Upper lobe of left lung (tissue), 6 donors: ENCODE data around the gene NRXN3. TPM values are rescaled to one million over a fixed set of nuclear protein-coding genes. Genes with fewer than 3 reads are reported as not detected.
"Not testable (repeated sequence)": the region's sequence is repeated elsewhere in the genome, so short reads cannot be mapped to it uniquely, and the experiment has no call there.

Experiments used
- ATAC-seq, 2 donors: fragments of 200-7000 bp; cut with Tn5 transposase; one replicate each; pipeline ENCODE4 v1.9.1; 2022; ENCODE audit warnings: mild to moderate bottlenecking in 2 of 2, moderate library complexity in 2 of 2; ENCODE audit not compliant: low FRiP score in 2 of 2
- DNase-seq, 2 donors: peaks; one replicate each; pipeline ENCODE4 v3.0.0-alpha.2; 2019 to 2020
- H3K27ac ChIP-seq, 4 donors: fragments of 200-600 bp; sonication (generic); one replicate each; pipeline ENCODE4 v1.5.1; 2016 to 2019
- H3K27me3 ChIP-seq, 4 donors: fragments of 200-600 bp; sonication (generic); one replicate each; pipeline ENCODE4 v1.5.1; 2017 to 2019
- H3K36me3 ChIP-seq, 4 donors: fragments of 200-600 bp; sonication (generic); one replicate each; pipeline ENCODE4 v1.5.1; 2016 to 2019
- H3K4me1 ChIP-seq, 4 donors: fragments of 200-600 bp; sonication (generic); one replicate each; pipeline ENCODE4 v1.5.1; 2018 to 2019
- H3K4me3 ChIP-seq, 4 donors: fragments of 200-600 bp; sonication (generic); one replicate each; pipeline ENCODE4 v1.5.1; 2017 to 2019; ENCODE audit warnings: mild to moderate bottlenecking in 2 of 4, moderate library complexity in 1 of 4
- H3K9me3 ChIP-seq, 4 donors: fragments of 200-600 bp; sonication (generic); one replicate each; pipeline ENCODE4 v1.5.1; 2018 to 2019
- CTCF ChIP-seq, 6 experiments: fragments of 450-650 bp in 4 of 6; fragments of 200-600 bp in 2 of 6; sonication (generic) in 2 of 6; IDR thresholded peaks; one replicate each; pipeline ENCODE4 v1.5.1; 2016 to 2019; ENCODE audit warnings: antibody characterized with exemption in 6 of 6
- EP300 ChIP-seq, 4 donors: sonication (generic); formaldehyde crosslinking; IDR thresholded peaks; one replicate each; pipeline ENCODE4 v1.5.1; 2017; ENCODE audit warnings: antibody characterized with exemption in 4 of 4, control low read depth in 2 of 4
- POLR2A ChIP-seq, 4 donors: fragments of 450-650 bp; IDR thresholded peaks; one replicate each; pipeline ENCODE4 v1.5.1; 2016 to 2017; ENCODE audit warnings: antibody characterized with exemption in 4 of 4, mild to moderate bottlenecking in 2 of 4
- POLR2AphosphoS5 ChIP-seq, 2 donors: sonication (generic); formaldehyde crosslinking; IDR thresholded peaks; one replicate each; pipeline ENCODE4 v1.5.1; 2017; ENCODE audit warnings: antibody characterized with exemption in 2 of 2
- WGBS, 2 donors: methylation state at CpG; one replicate each; pipeline ENCODE4 v1.1.5; 2017 to 2018; 5-methylcytosine and 5-hydroxymethylcytosine counted together
- total RNA-seq, 6 donors: library from RNA; depleted of rRNA in 4 of 6; stranded (reverse); fragments of >200 nt in 4 of 6; gene quantifications; one replicate each; pipeline versions ENCODE4 v1.1.0 to v1.2.1, GENCODE V29; 2016 to 2021
- donor health status: DM: no; HTN: no; CAD: no; lungs with moderate emphysema.
- donor health status: DM: no; HTN: yes; CAD: no; lungs with severe emphysema.

Gene NRXN3
- total RNA-seq, 6 donors from 2014 or later: 4.4 to 14.9 (median 7.2) TPM

GRCh38 chr14:78425782-78426181 is 255.6 kb downstream of the NRXN3 start:
- Histone ChIP-seq H3K9me3 (no peaks in the 10 kb centered on the region), H3K4me1 (peaks cover 0 to 9% (median 0%) of the 10 kb centered on the region in 4 donors), H3K36me3 (no peaks in the 10 kb centered on the region), H3K27ac (peak overlapping the region in 3 of 4 donors; percentile 29 to 59 (median 52)), H3K4me3 (no peak overlapping the region), H3K27me3 (no peaks in the 10 kb centered on the region)
- TF ChIP-seq POLR2AphosphoS5 (IDR thresholded peaks at IDR 0.05) (no peak), EP300 (IDR thresholded peaks at IDR 0.05) (peak in 1 of 4 donors; percentile 54)
- DNase-seq (peak in 1 of 2 donors; percentile 54), ATAC-seq (peak in 1 of 2 donors; percentile 80)
- WGBS, 2 donors: 39 to 47% methylated on average over 4 of the region's 4 CpGs

DNA sequence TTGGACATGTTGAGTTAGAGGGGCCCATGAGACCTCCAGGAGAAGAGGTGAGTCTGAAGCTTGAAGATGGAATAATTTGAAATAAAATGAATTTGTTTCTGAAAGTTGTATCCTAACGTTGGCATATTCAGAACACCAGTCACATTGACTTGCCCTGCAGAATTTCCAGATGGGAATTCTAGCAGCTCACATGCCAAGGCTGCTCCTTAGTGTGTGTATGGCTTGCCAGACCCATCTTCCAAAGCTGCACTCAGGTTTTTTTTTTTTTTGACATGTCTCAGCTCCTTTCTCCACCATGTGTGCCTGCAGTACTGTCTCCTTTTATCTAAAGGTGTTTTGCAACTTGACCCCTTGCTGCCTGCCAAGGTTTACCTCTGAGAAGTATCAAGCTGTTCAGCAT is 261.9 kb downstream of the NRXN3 start:
- 57 to 73% methylated on average over 1 of the region's 1 CpG for whole genome bisulfite sequencing, 2 donors

GRCh38 chr14:78437448-78437847 is 267.3 kb downstream of the NRXN3 start:
- not testable (repeated sequence) for H3K27ac ChIP-seq, DNase-seq, H3K9me3 ChIP-seq, ATAC-seq, H3K4me3 ChIP-seq, H3K27me3 ChIP-seq, H3K4me1 ChIP-seq, H3K36me3 ChIP-seq
- WGBS, 2 donors: 63 to 64% methylated on average over 3 of the region's 3 CpGs

More for the DNA sequence above, 261.9 kb downstream of the NRXN3 start:
- Histone ChIP-seq H3K27ac (no peak overlapping the region), H3K4me3 (no peak overlapping the region), H3K4me1 (no peaks in the 10 kb centered on the region), H3K9me3 (no peaks in the 10 kb centered on the region), H3K27me3 (no peaks in the 10 kb centered on the region), H3K36me3 (no peaks in the 10 kb centered on the region)
- TF ChIP-seq POLR2AphosphoS5 (IDR thresholded peaks at IDR 0.05) (no peak), POLR2A (IDR thresholded peaks at IDR 0.05) (no peak), CTCF (IDR thresholded peaks at IDR 0.05) (no peak), EP300 (IDR thresholded peaks at IDR 0.05) (no peak)
- DNase-seq: no peak
- no peak for ATAC-seq

DNA sequence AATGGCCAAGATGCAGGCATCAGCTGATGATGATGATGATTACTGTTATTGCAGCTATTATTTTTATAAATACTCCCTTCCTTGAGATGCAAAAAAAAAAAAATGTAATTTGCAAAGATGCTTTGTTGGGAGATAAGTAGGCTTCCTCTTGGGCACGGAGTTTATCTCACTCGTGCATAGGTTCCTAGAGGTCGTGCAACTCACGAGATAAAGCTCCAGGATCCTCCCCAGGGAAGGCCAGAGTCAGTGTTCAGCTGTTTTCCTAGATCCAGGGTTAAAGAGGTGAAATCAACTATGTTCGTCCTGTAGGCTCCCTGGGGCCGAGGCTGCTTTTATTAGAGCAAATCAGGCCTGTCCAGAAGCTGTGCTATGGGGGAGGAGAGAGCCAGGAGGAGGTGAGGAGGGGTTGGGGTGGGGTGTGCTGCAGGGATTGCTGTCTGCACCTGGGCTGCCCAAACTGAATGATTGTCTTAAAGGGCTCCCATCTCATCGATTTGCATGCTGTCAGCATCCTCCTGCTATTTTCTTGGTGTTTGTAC is 270.3 kb downstream of the NRXN3 start:
- no peak overlapping the region for H3K27ac ChIP-seq
- ATAC-seq (no peak), DNase-seq (no peak)

DNA sequence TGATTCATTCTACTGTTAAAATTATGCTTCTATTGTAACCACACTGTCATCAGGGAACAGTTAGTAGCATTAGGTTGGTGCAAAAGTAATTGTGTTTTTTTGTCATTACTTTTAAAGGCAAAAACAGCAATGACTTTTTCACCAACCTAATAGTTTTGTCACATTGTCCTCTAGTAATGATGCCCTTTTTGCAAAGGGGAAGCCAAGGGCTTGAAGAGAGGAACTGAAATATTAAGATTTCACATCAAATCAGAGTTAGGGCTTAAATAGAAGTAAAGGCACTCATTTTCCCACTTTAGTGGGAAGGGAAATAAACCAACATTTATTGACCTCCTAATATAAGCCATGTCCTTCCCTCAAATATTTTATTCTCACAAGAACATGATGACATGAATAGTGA is 273.7 kb downstream of the NRXN3 start:
- no peaks in the 10 kb centered on the region for H3K9me3 ChIP-seq
- H3K4me3 ChIP-seq: no peak overlapping the region
- ATAC-seq (no peak), DNase-seq (no peak)
- TF ChIP-seq EP300 (IDR thresholded peaks at IDR 0.05) (no peak), CTCF (IDR thresholded peaks at IDR 0.05) (no peak)
- no peaks in the 10 kb centered on the region for H3K27me3 ChIP-seq
- H3K36me3 ChIP-seq: no peaks in the 10 kb centered on the region
- H3K27ac ChIP-seq: no peak overlapping the region
- no peaks in the 10 kb centered on the region for H3K4me1 ChIP-seq

More for the DNA sequence above, 270.3 kb downstream of the NRXN3 start:
- Histone ChIP-seq H3K4me1 (no peaks in the 10 kb centered on the region), H3K4me3 (no peak overlapping the region), H3K27me3 (no peaks in the 10 kb centered on the region), H3K36me3 (no peaks in the 10 kb centered on the region), H3K9me3 (no peaks in the 10 kb centered on the region)
- WGBS, 2 donors: 38 to 52% methylated on average over 7 of the region's 7 CpGs
- TF ChIP-seq POLR2AphosphoS5 (IDR thresholded peaks at IDR 0.05) (no peak), POLR2A (IDR thresholded peaks at IDR 0.05) (no peak), EP300 (IDR thresholded peaks at IDR 0.05) (no peak), CTCF (IDR thresholded peaks at IDR 0.05) (no peak)

DNA sequence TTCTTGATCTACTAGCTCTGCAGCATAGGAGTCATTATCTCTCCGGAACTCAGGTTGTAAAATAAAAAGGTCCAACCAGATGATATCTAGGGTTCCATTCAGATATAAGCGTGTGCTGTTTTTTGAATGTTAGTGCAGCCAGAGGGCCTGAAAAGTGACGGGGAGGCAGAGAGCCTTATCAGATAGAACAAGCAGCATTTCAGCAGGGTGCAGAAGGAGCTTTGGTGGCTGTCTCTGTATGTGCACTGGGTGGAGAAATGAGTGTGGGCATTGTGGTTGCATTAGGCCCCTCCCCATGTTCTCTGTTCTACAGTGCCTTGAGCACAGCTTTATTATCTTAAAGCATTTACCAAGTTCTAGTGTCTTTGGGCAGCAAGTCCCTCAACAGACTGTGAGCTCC is 275.1 kb downstream of the NRXN3 start:
- TF ChIP-seq EP300 (IDR thresholded peaks at IDR 0.05): no peak
- Histone ChIP-seq H3K4me1 (no peaks in the 10 kb centered on the region), H3K27ac (no peak overlapping the region), H3K36me3 (no peaks in the 10 kb centered on the region), H3K9me3 (no peaks in the 10 kb centered on the region), H3K4me3 (no peak overlapping the region), H3K27me3 (no peaks in the 10 kb centered on the region)
- DNase-seq (no peak), ATAC-seq (no peak)
- WGBS, 2 donors: 76 to 90% methylated on average over 3 of the region's 3 CpGs
